Measurements from ENCODE around the gene HIPK2.

HIPK2 gene

DNA sequence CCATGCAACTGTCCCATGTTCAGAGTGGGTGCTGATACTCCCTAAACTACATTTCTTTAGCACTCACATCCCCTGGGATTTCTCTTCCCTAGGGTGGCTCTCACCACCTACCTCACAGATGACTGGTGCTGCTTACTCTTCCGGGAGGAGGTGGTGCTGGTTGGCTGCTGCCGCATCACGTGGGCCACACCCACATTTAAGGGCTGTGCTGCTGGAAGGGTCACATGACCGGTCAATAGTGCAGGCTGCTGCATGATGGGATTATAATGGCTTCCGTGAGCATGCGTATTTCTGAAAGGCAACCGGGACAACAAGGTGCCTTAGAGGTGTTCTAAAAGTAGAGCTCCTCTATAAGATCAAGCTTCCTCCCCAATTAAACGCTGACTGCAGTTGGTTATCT, 177.5 kb downstream of the HIPK2 start:
- Histone ChIP-seq H2AFZ (ENCODE audit: low read depth, low read length) (no peak overlapping the region), H3K36me3 (ENCODE audit: insufficient read depth, low read length) (peaks cover 27% of the 10 kb centered on the region), H3K4me2 (ENCODE audit: insufficient read depth, low read length) (no peak overlapping the region), H3K4me3 (ENCODE audit: low read depth in 1 of 2, low read length in 2 of 2) (no peak overlapping the region), H4K20me1 (ENCODE audit: insufficient read depth, low read length) (no peaks in the 10 kb centered on the region), H3K4me1 (ENCODE audit: insufficient read depth, low read length) (no peaks in the 10 kb centered on the region), H3K9ac (ENCODE audit: low read depth, low read length) (no peak overlapping the region), H3K9me3 (ENCODE audit: insufficient read depth, low read length, severe bottlenecking) (no peaks in the 10 kb centered on the region), H3K27me3 (ENCODE audit: insufficient read depth, low read length, poor library complexity) (no peaks in the 10 kb centered on the region), H3K27ac (ENCODE audit: low read length) (no peak overlapping the region), H3K79me2 (ENCODE audit: insufficient read depth, low read length) (no peaks in the 10 kb centered on the region)
- no peak for ATAC-seq (ENCODE audit: insufficient read depth, low read depth)
- TF ChIP-seq, protein P1, sequence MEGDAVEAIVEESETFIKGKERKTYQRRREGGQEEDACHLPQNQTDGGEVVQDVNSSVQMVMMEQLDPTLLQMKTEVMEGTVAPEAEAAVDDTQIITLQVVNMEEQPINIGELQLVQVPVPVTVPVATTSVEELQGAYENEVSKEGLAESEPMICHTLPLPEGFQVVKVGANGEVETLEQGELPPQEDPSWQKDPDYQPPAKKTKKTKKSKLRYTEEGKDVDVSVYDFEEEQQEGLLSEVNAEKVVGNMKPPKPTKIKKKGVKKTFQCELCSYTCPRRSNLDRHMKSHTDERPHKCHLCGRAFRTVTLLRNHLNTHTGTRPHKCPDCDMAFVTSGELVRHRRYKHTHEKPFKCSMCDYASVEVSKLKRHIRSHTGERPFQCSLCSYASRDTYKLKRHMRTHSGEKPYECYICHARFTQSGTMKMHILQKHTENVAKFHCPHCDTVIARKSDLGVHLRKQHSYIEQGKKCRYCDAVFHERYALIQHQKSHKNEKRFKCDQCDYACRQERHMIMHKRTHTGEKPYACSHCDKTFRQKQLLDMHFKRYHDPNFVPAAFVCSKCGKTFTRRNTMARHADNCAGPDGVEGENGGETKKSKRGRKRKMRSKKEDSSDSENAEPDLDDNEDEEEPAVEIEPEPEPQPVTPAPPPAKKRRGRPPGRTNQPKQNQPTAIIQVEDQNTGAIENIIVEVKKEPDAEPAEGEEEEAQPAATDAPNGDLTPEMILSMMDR (IDR thresholded peaks at IDR 0.05; ENCODE audit: borderline replicate concordance, extremely low read depth, low read length, poor library complexity, severe bottlenecking) = no peak
- TF ChIP-seq EZH2 (IDR thresholded peaks at IDR 0.05; ENCODE audit: borderline replicate concordance, low read depth, low read length, severe bottlenecking) = no peak
- DNase-seq = no peak

DNA sequence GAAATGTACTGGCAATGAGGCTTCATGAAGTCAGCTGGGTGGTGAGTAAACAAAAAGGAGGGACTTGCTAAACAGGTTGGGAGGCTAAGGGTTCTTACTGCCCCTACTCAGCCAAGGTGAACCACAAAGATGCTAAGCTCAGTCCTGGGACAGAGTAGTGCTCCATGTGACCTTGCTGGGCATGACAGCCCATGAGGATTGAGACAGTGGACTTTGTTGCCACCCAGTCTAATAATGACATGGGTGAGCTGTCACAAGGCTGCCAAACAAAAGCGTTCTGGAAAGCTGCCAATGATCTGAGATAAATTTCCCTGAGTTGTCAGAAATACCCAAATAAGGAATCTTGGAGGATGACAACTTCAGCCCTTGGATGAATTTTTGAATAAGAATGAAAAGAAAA, 179.2 kb downstream of the HIPK2 start:
- Histone ChIP-seq H3K36me3 (ENCODE audit: insufficient read depth, low read length) (peaks cover 31% of the 10 kb centered on the region), H2AFZ (ENCODE audit: low read depth, low read length) (no peak overlapping the region), H3K27me3 (ENCODE audit: insufficient read depth, low read length, poor library complexity) (no peaks in the 10 kb centered on the region), H3K4me1 (ENCODE audit: insufficient read depth, low read length) (no peaks in the 10 kb centered on the region), H3K9ac (ENCODE audit: low read depth, low read length) (no peak overlapping the region), H3K9me3 (ENCODE audit: insufficient read depth, low read length, severe bottlenecking) (no peaks in the 10 kb centered on the region), H4K20me1 (ENCODE audit: insufficient read depth, low read length) (no peaks in the 10 kb centered on the region), H3K4me2 (ENCODE audit: insufficient read depth, low read length) (no peak overlapping the region), H3K27ac (ENCODE audit: low read length) (no peak overlapping the region), H3K4me3 (ENCODE audit: low read depth in 1 of 2, low read length in 2 of 2) (no peak overlapping the region), H3K79me2 (ENCODE audit: insufficient read depth, low read length) (no peaks in the 10 kb centered on the region)
- ATAC-seq (ENCODE audit: insufficient read depth, low read depth) (no peak), DNase-seq (no peak)
- TF ChIP-seq, protein P1 (IDR thresholded peaks at IDR 0.05; ENCODE audit: borderline replicate concordance, extremely low read depth, low read length, poor library complexity, severe bottlenecking) = no peak
- no peak for TF ChIP-seq EZH2 (IDR thresholded peaks at IDR 0.05; ENCODE audit: borderline replicate concordance, low read depth, low read length, severe bottlenecking)

DNA sequence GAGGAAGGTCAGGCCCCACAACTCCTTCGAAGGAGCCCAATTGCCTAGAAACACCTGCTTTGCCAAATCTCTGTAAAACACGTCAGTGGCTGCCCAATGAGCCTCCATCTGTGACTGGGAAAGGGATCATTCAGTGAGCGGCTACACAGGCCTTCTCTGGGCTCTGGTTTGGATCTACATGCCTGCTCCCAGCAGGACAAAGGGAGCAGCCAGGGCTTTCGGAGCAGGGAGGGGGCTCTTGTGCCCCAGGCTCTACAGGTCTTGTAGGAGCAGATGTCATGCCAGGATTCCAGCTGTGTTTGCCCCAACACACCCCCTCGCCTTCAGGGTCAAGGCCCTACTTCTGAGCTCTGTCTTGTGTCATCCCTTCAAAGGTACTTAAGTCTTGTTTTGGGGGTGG, 180.8 kb downstream of the HIPK2 start:
- no peaks in the 10 kb centered on the region for H3K79me2 ChIP-seq (ENCODE audit: insufficient read depth, low read length)
- TF ChIP-seq EZH2 (IDR thresholded peaks at IDR 0.05; ENCODE audit: borderline replicate concordance, low read depth, low read length, severe bottlenecking) = no peak
- TF ChIP-seq, protein P1 (IDR thresholded peaks at IDR 0.05; ENCODE audit: borderline replicate concordance, extremely low read depth, low read length, poor library complexity, severe bottlenecking) = no peak
- no peak overlapping the region for H3K4me3 ChIP-seq (ENCODE audit: low read depth in 1 of 2, low read length in 2 of 2)
- no peak overlapping the region for H3K4me2 ChIP-seq (ENCODE audit: insufficient read depth, low read length)
- H3K27ac ChIP-seq (ENCODE audit: low read length) = no peak overlapping the region
- no peaks in the 10 kb centered on the region for H3K27me3 ChIP-seq (ENCODE audit: insufficient read depth, low read length, poor library complexity)
- DNase-seq (no peak), ATAC-seq (ENCODE audit: insufficient read depth, low read depth) (no peak)
- H2AFZ ChIP-seq (ENCODE audit: low read depth, low read length) = no peak overlapping the region
- H3K36me3 ChIP-seq (ENCODE audit: insufficient read depth, low read length) = peaks cover 31% of the 10 kb centered on the region
- no peaks in the 10 kb centered on the region for H3K4me1 ChIP-seq (ENCODE audit: insufficient read depth, low read length)
- no peaks in the 10 kb centered on the region for H3K9me3 ChIP-seq (ENCODE audit: insufficient read depth, low read length, severe bottlenecking)
- H3K9ac ChIP-seq (ENCODE audit: low read depth, low read length) = no peak overlapping the region
- H4K20me1 ChIP-seq (ENCODE audit: insufficient read depth, low read length) = no peaks in the 10 kb centered on the region

DNA sequence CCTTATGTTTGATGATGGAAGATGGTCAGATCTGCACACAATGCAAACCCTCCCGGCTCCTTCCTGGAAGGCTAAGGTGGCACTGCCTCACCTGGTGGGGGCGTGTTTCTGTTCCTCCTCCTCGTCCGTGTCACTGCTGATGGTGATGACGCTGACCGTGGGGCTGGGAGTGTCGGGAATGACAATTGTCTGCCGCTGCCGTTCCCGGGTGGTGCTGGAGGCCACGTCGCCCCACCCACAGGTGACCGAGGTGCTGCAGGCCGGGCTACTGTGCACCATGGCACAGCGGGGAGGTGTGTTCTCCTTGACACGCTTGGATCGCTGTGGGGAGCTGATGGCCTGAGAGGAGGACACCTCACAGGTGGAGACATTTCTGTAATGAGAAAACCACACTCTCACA, 181.2 kb downstream of the HIPK2 start:
- ATAC-seq (ENCODE audit: insufficient read depth, low read depth) = no peak
- no peak for DNase-seq
- no peak for TF ChIP-seq EZH2 (IDR thresholded peaks at IDR 0.05; ENCODE audit: borderline replicate concordance, low read depth, low read length, severe bottlenecking)
- TF ChIP-seq, protein P1 (IDR thresholded peaks at IDR 0.05; ENCODE audit: borderline replicate concordance, extremely low read depth, low read length, poor library complexity, severe bottlenecking) = no peak
- H2AFZ ChIP-seq (ENCODE audit: low read depth, low read length) = no peak overlapping the region
- H3K4me2 ChIP-seq (ENCODE audit: insufficient read depth, low read length) = no peak overlapping the region
- H3K9ac ChIP-seq (ENCODE audit: low read depth, low read length) = no peak overlapping the region
- H3K9me3 ChIP-seq (ENCODE audit: insufficient read depth, low read length, severe bottlenecking) = no peaks in the 10 kb centered on the region
- H3K4me1 ChIP-seq (ENCODE audit: insufficient read depth, low read length) = no peaks in the 10 kb centered on the region
- H4K20me1 ChIP-seq (ENCODE audit: insufficient read depth, low read length) = no peaks in the 10 kb centered on the region
- no peak overlapping the region for H3K4me3 ChIP-seq (ENCODE audit: low read depth in 1 of 2, low read length in 2 of 2)
- H3K79me2 ChIP-seq (ENCODE audit: insufficient read depth, low read length) = no peaks in the 10 kb centered on the region
- H3K27ac ChIP-seq (ENCODE audit: low read length) = no peak overlapping the region
- no peaks in the 10 kb centered on the region for H3K27me3 ChIP-seq (ENCODE audit: insufficient read depth, low read length, poor library complexity)
- H3K36me3 ChIP-seq (ENCODE audit: insufficient read depth, low read length) = peaks cover 31% of the 10 kb centered on the region

All from DND-41 (cell line).